GM12878 (cell line): ENCODE data around the gene ABCC3. TPM values are rescaled to one million over a fixed set of nuclear protein-coding genes. Genes with fewer than 3 reads are reported as not detected.

Experiments
- ATAC-seq: fragments of 200-7000 bp; cut with Tn5 transposase; 3 replicates; pipeline ENCODE4 v1.9.1; 2020; ENCODE audit warnings: mild to moderate bottlenecking, moderate library complexity
- BruUV-seq: library from RNA; stranded (reverse); fragments of 400-500 nt; replicated peaks from 2 replicates; lab custom pipeline; 2021; lab: Mats Ljungman, UMichigan
- CTCF ChIA-PET: fragments of 300-600 bp; sonication (Branson Sonifier 250); formaldehyde crosslinking; extraction: SDS; loops from one replicate; lab custom pipeline; 2021; ENCODE audit warnings: inconsistent platforms; lab: Yijun Ruan, JAX
- POLR2A ChIA-PET: fragments of 350-600 bp; formaldehyde crosslinking; extraction: SDS; loops from one replicate; lab custom pipeline; 2021; ENCODE audit warnings: inconsistent platforms; lab: Charles Lee
- RAD21 ChIA-PET: fragments of 300-600 bp; sonication (Branson Sonifier 250); formaldehyde crosslinking; loops from one replicate; lab custom pipeline; 2023; ENCODE audit warnings: antibody characterized with exemption; ENCODE audit not compliant: unreplicated experiment; lab: Charles Lee
- SMC1A ChIA-PET: fragments of 300-600 bp; sonication (Branson Sonifier 250); formaldehyde crosslinking; loops from one replicate; lab custom pipeline; 2023; ENCODE audit not compliant: unreplicated experiment, uncharacterized antibody; lab: Charles Lee
- DNase-seq: peaks from one replicate; pipeline ENCODE4 v3.0.0-alpha.2; 2011; ENCODE audit warnings: low read depth, low spot score
- FAIRE-seq: peaks from 3 replicates; lab custom pipeline; 2011; peaks lifted over from hg19 to GRCh38; lab: Jason Lieb, UNC
- H2AFZ ChIP-seq: 2 replicates; pipeline ENCODE4 v1.6.0; 2011; ENCODE audit warnings: low read depth, low read length, control low read depth; ENCODE audit not compliant: control insufficient read depth
- H3K27ac ChIP-seq: 2 replicates; pipeline ENCODE4 v1.5.1; 2011; ENCODE audit warnings: control low read depth; ENCODE audit not compliant: control insufficient read depth, insufficient read depth
- H3K27me3 ChIP-seq, 2 experiments: replicated peaks in 1 of 2; 2 replicates each; pipeline versions ENCODE4 v1.6.0 to v1.6.1; 2011; ENCODE audit warnings: low read length in 1 of 2; ENCODE audit not compliant: control insufficient read depth in 2 of 2, insufficient read depth in 2 of 2
- H3K36me3 ChIP-seq, 2 experiments: 2 replicates each; pipeline ENCODE4 v1.5.1; 2011; ENCODE audit warnings: low read length in 1 of 2; ENCODE audit not compliant: control insufficient read depth in 2 of 2, insufficient read depth in 2 of 2
- H3K4me1 ChIP-seq: 2 replicates; pipeline ENCODE4 v1.6.1; 2011; ENCODE audit warnings: mild to moderate bottlenecking, low read length, moderate library complexity, mixed read lengths; ENCODE audit not compliant: control insufficient read depth, insufficient read depth
- H3K4me2 ChIP-seq: 2 replicates; pipeline ENCODE4 v1.6.0; 2011; ENCODE audit warnings: control low read depth; ENCODE audit not compliant: control insufficient read depth, insufficient read depth
- H3K4me3 ChIP-seq: fragments of 200-600 bp; sonication (generic); 2 replicates; pipeline ENCODE4 v1.5.1; 2016
- H3K79me2 ChIP-seq: 2 replicates; pipeline ENCODE4 v1.6.0; 2011; ENCODE audit warnings: low read length; ENCODE audit not compliant: control insufficient read depth, insufficient read depth
- H3K9ac ChIP-seq: 2 replicates; pipeline ENCODE4 v1.8.0; 2011; ENCODE audit warnings: low read length, control low read depth, mixed read lengths; ENCODE audit not compliant: control insufficient read depth, insufficient read depth
- H3K9me3 ChIP-seq: replicated peaks from 3 replicates; pipeline ENCODE4 v1.5.1; 2011; ENCODE audit warnings: mild to moderate bottlenecking, low read length; ENCODE audit not compliant: control insufficient read depth, insufficient read depth
- H4K20me1 ChIP-seq: 2 replicates; pipeline ENCODE4 v1.6.0; 2011; ENCODE audit not compliant: control insufficient read depth, insufficient read depth
- BHLHE40 ChIP-seq, 2 experiments: fragments of 450-650 bp in 1 of 2; IDR thresholded peaks; 2 replicates each; pipeline ENCODE4 v1.6.1; 2011 to 2017; ENCODE audit warnings: low read depth in 2 of 2, borderline replicate concordance in 1 of 2, improper control_type of control experiment in 1 of 2, low read length in 1 of 2, mild to moderate bottlenecking in 1 of 2
- BMI1 ChIP-seq: fragments of 450-650 bp; IDR thresholded peaks from 2 replicates; pipeline ENCODE4 v1.6.1; 2016; ENCODE audit warnings: mild to moderate bottlenecking, moderate library complexity, borderline replicate concordance
- CBFB ChIP-seq: IDR thresholded peaks from 2 replicates; pipeline ENCODE4 v1.6.1; 2016; ENCODE audit warnings: antibody characterized with exemption, low read depth
- CBX3 ChIP-seq: fragments of 200-600 bp; sonication (generic); IDR thresholded peaks from 2 replicates; pipeline ENCODE4 v1.6.1; 2016; ENCODE audit warnings: low read depth, borderline replicate concordance
- CBX5 ChIP-seq: sonication (generic); IDR thresholded peaks from 2 replicates; pipeline ENCODE4 v1.6.1; 2016; ENCODE audit warnings: low read depth, moderate library complexity, mild to moderate bottlenecking, inconsistent platforms
- CEBPB ChIP-seq, 2 experiments: fragments of 150-350 bp in 1 of 2; IDR thresholded peaks; 2 replicates each; pipeline ENCODE4 v1.6.1; 2012 to 2014; ENCODE audit warnings: low read depth in 2 of 2, low read length in 2 of 2, borderline replicate concordance in 1 of 2, inconsistent platforms in 1 of 2
- MTA3 ChIP-seq: IDR thresholded peaks from 2 replicates; pipeline ENCODE4 v1.6.1; 2012; ENCODE audit warnings: low read length, inconsistent platforms, borderline replicate concordance
- MXI1 ChIP-seq: fragments of 150-350 bp; IDR thresholded peaks from 2 replicates; pipeline ENCODE4 v1.6.1; 2011; ENCODE audit warnings: low read depth, mild to moderate bottlenecking, inconsistent platforms, low read length, improper control_type of control experiment
- NRF1 ChIP-seq: conservative IDR thresholded peaks from 2 replicates; pipeline ENCODE4 v1.6.1; 2011; ENCODE audit warnings: mild to moderate bottlenecking, low read depth, low read length, improper control_type of control experiment
- POLR2A ChIP-seq: IDR thresholded peaks from 2 replicates; pipeline ENCODE4 v1.6.1; 2011; ENCODE audit warnings: low read depth, mild to moderate bottlenecking, low read length
- TCF3 ChIP-seq: IDR thresholded peaks from 2 replicates; pipeline ENCODE4 v1.6.1; 2012; ENCODE audit warnings: low read depth, mild to moderate bottlenecking, low read length, borderline replicate concordance; ENCODE audit not compliant: insufficient read depth
- TCF7 ChIP-seq: IDR thresholded peaks from 2 replicates; pipeline ENCODE4 v1.6.1; 2014; ENCODE audit warnings: antibody characterized with exemption, borderline replicate concordance
- ZBED1 ChIP-seq: IDR thresholded peaks from 2 replicates; pipeline ENCODE4 v1.6.1; 2016; ENCODE audit warnings: borderline replicate concordance
- WGBS: methylation state at CpG from one replicate; pipeline ENCODE4 v1.1.6; 2016; ENCODE audit warnings: low lambda C conversion rate; ENCODE audit not compliant: insufficient replicate concordance, insufficient coverage; ENCODE audit errors: missing lambda C conversion rate; 5-methylcytosine and 5-hydroxymethylcytosine counted together
- in situ Hi-C: fragments of 300-500 bp; cut with MboI; formaldehyde crosslinking; loops from 9 replicates; pipeline ENCODE4 v1.14.3; 2018; ENCODE audit warnings: mixed read lengths
- intact Hi-C: fragments of 100-400 bp; cut with micrococcal nuclease; formaldehyde crosslinking; loops from one replicate; pipeline ENCODE4 v1.14.2; 2022; ENCODE audit not compliant: unreplicated experiment
- polyA plus RNA-seq, 11 experiments: library from polyadenylated mRNA; depleted of rRNA in 4 of 11; unstranded in 6 of 11; stranded (reverse) in 5 of 11; fragments of >200 nt; fragmentation: Nextera tagmentation in 4 of 11; fragmentation: Illumina TruSeq in 1 of 11; extraction: Ambion mirVana in 4 of 11; extraction: Trizol in 1 of 11; gene quantifications; 1 replicate in 1 of 11; 2 replicates in 10 of 11; pipeline versions ENCODE4 v1.2.1 to v1.2.3, GENCODE V29; 2011 to 2016; ENCODE audit warnings: inconsistent platforms in 2 of 11, missing spikeins in 2 of 11, low read depth in 1 of 11
- total RNA-seq, 4 experiments: library from RNA; depleted of rRNA in 3 of 4; stranded (reverse); fragments of >200 nt in 3 of 4; fragmentation: Illumina TruSeq in 1 of 4; extraction: Trizol in 1 of 4; gene quantifications; 2 replicates each; pipeline versions ENCODE4 v1.2.1 to v1.2.3, GENCODE V29; 2013 to 2021
- TF ChIP-seq, protein P1 (sequence below): IDR thresholded peaks from 2 replicates; pipeline ENCODE4 v1.6.1; 2012; ENCODE audit warnings: low read depth, low read length, improper control_type of control experiment
- TF ChIP-seq, protein P2 (sequence below): IDR thresholded peaks from 2 replicates; pipeline ENCODE4 v1.6.1; 2011; ENCODE audit warnings: low read depth, low read length, improper control_type of control experiment, borderline replicate concordance
- TF ChIP-seq, protein P3 (sequence below): fragments of 450-650 bp; IDR thresholded peaks from 2 replicates; pipeline ENCODE4 v1.6.1; 2018; ENCODE audit warnings: borderline replicate concordance, mild to moderate bottlenecking; ENCODE audit not compliant: partially characterized antibody
- TF ChIP-seq, protein P4 (sequence below): fragments of 150-350 bp; IDR thresholded peaks from 2 replicates; pipeline ENCODE4 v1.6.1; 2014; ENCODE audit warnings: mild to moderate bottlenecking, low read depth, low read length
- TF ChIP-seq, protein P5 (sequence below): IDR thresholded peaks from 2 replicates; pipeline ENCODE4 v1.6.1; 2011; ENCODE audit warnings: borderline replicate concordance, low read depth, mild to moderate bottlenecking, moderate library complexity, mixed read lengths, low read length; ENCODE audit not compliant: insufficient read depth; ENCODE audit errors: extremely low read length

Gene ABCC3
- total and polyA plus RNA-seq, 10 of the 15 experiments (the other 5 are each of a cell fraction or from before 2014, with no cell fraction given), result 0.21 to 2.3 (median 0.71) TPM; not detected in 6

DNA sequence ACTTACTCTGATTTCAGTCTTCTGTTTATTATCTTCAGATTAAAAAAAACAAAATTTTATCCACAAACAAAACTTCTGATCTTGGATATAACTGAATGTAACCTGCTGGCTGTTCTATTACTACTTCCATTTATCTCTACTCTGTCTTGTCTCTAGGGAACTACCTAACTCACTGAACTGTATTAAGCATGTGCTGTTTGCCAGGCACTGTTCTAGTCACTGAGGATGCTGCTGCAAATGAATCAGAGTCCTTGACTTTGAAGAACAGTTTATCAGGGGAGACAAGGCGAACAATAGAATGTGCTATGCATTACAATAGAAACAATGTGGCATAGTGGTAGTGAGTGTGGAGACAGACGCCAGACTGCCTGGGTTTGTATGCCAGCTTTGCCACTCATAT is 75.3 kb downstream of the ABCC3 start:
- BruUV-seq, result no TSS peak
- Histone ChIP-seq H3K27me3 (no peaks in the 10 kb centered on the region), H3K4me3 (no peak overlapping the region), H3K36me3 (no peaks in the 10 kb centered on the region), H4K20me1 (no peaks in the 10 kb centered on the region), H3K4me1 (peaks cover 9% of the 10 kb centered on the region), H3K4me2 (no peak overlapping the region), H2AFZ (no peak overlapping the region), H3K9ac (no peak overlapping the region), H3K27ac (no peak overlapping the region), H3K79me2 (peaks cover 32% of the 10 kb centered on the region), H3K9me3 (no peaks in the 10 kb centered on the region)
- ATAC-seq, result no peak
- RAD21 ChIA-PET, result no interaction called here
- WGBS, result 100% methylated on average over 2 of the region's 2 CpGs
- POLR2A ChIA-PET, result no interaction called here
- SMC1A ChIA-PET, result no interaction called here
- in situ Hi-C loops, result no loop called here
- no peak for TF ChIP-seq CBFB
- TF ChIP-seq TCF3, result no peak
- TF ChIP-seq POLR2A, result no peak
- TF ChIP-seq, protein P1, sequence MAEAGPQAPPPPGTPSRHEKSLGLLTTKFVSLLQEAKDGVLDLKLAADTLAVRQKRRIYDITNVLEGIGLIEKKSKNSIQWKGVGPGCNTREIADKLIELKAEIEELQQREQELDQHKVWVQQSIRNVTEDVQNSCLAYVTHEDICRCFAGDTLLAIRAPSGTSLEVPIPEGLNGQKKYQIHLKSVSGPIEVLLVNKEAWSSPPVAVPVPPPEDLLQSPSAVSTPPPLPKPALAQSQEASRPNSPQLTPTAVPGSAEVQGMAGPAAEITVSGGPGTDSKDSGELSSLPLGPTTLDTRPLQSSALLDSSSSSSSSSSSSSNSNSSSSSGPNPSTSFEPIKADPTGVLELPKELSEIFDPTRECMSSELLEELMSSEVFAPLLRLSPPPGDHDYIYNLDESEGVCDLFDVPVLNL, result no peak
- TF ChIP-seq BMI1, result no peak
- TF ChIP-seq MTA3, result no peak
- TF ChIP-seq BHLHE40 (IDR thresholded peaks at IDR 0.05; ENCODE audit: borderline replicate concordance in 1 of 2, low read depth in 2 of 2, low read length in 1 of 2), result no peak
- no peak for TF ChIP-seq NRF1
- no peak for TF ChIP-seq CBX3
- TF ChIP-seq, protein P2, sequence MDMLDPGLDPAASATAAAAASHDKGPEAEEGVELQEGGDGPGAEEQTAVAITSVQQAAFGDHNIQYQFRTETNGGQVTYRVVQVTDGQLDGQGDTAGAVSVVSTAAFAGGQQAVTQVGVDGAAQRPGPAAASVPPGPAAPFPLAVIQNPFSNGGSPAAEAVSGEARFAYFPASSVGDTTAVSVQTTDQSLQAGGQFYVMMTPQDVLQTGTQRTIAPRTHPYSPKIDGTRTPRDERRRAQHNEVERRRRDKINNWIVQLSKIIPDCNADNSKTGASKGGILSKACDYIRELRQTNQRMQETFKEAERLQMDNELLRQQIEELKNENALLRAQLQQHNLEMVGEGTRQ, result no peak
- TF ChIP-seq CEBPB (IDR thresholded peaks at IDR 0.05; ENCODE audit: borderline replicate concordance in 1 of 2, low read depth in 2 of 2, low read length in 2 of 2), result no peak
- TF ChIP-seq ZBED1, result no peak
- TF ChIP-seq CBX5, result no peak
- no peak for TF ChIP-seq TCF7
- TF ChIP-seq, protein P3, sequence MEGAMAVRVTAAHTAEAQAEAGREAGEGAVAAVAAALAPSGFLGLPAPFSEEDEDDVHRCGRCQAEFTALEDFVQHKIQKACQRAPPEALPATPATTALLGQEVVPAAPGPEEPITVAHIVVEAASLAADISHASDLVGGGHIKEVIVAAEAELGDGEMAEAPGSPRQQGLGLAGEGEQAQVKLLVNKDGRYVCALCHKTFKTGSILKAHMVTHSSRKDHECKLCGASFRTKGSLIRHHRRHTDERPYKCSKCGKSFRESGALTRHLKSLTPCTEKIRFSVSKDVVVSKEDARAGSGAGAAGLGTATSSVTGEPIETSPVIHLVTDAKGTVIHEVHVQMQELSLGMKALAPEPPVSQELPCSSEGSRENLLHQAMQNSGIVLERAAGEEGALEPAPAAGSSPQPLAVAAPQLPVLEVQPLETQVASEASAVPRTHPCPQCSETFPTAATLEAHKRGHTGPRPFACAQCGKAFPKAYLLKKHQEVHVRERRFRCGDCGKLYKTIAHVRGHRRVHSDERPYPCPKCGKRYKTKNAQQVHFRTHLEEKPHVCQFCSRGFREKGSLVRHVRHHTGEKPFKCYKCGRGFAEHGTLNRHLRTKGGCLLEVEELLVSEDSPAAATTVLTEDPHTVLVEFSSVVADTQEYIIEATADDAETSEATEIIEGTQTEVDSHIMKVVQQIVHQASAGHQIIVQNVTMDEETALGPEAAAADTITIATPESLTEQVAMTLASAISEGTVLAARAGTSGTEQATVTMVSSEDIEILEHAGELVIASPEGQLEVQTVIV, result no peak
- TF ChIP-seq, protein P4, sequence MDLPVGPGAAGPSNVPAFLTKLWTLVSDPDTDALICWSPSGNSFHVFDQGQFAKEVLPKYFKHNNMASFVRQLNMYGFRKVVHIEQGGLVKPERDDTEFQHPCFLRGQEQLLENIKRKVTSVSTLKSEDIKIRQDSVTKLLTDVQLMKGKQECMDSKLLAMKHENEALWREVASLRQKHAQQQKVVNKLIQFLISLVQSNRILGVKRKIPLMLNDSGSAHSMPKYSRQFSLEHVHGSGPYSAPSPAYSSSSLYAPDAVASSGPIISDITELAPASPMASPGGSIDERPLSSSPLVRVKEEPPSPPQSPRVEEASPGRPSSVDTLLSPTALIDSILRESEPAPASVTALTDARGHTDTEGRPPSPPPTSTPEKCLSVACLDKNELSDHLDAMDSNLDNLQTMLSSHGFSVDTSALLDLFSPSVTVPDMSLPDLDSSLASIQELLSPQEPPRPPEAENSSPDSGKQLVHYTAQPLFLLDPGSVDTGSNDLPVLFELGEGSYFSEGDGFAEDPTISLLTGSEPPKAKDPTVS, result no peak
- TF ChIP-seq, protein P5, sequence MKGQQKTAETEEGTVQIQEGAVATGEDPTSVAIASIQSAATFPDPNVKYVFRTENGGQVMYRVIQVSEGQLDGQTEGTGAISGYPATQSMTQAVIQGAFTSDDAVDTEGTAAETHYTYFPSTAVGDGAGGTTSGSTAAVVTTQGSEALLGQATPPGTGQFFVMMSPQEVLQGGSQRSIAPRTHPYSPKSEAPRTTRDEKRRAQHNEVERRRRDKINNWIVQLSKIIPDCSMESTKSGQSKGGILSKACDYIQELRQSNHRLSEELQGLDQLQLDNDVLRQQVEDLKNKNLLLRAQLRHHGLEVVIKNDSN, result no peak
- no peak for TF ChIP-seq MXI1
- FAIRE-seq, result no peak
- DNase-seq, result no peak
- intact Hi-C loops, result no loop called here
- CTCF ChIA-PET, result interaction anchor here (1.0 kb wide), 1 partner anchor 231 kb away, joined by 3 read pairs; no protein-coding TSS in a partner anchor
